D721Med (cell line): ENCODE results near the gene FAM131A.

Experiments used
- DNase-seq: peaks from one replicate; pipeline ENCODE4 v3.0.0; 2011; ENCODE audit warnings: low spot score; ENCODE audit not compliant: insufficient read length
- FAIRE-seq: peaks from 2 replicates; lab custom pipeline; 2011; peaks lifted over from hg19 to GRCh38; lab: Jason Lieb, UNC
- TF ChIP-seq, protein P1 (sequence below): IDR thresholded peaks from 2 replicates; pipeline ENCODE4 v1.5.1; 2012; ENCODE audit warnings: mild to moderate bottlenecking, control low read depth; ENCODE audit not compliant: insufficient read depth; ENCODE audit errors: missing control alignments

The FAM131A gene

DNA sequence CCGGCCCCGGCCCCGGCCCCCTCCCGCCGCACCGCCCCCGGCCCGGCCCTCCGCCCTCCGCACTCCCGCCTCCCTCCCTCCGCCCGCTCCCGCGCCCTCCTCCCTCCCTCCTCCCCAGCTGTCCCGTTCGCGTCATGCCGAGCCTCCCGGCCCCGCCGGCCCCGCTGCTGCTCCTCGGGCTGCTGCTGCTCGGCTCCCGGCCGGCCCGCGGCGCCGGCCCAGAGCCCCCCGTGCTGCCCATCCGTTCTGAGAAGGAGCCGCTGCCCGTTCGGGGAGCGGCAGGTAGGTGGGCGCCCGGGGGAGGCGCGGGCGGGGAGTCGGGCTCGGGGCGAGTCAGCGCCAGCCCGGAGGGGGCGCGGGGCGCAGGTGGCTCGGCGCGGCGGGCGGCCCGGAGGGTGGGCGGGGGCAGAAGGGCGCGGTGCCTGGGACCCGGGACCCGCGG is 42.8 kb downstream of the FAM131A start:
- no peak for FAIRE-seq
- TF ChIP-seq, protein P1, sequence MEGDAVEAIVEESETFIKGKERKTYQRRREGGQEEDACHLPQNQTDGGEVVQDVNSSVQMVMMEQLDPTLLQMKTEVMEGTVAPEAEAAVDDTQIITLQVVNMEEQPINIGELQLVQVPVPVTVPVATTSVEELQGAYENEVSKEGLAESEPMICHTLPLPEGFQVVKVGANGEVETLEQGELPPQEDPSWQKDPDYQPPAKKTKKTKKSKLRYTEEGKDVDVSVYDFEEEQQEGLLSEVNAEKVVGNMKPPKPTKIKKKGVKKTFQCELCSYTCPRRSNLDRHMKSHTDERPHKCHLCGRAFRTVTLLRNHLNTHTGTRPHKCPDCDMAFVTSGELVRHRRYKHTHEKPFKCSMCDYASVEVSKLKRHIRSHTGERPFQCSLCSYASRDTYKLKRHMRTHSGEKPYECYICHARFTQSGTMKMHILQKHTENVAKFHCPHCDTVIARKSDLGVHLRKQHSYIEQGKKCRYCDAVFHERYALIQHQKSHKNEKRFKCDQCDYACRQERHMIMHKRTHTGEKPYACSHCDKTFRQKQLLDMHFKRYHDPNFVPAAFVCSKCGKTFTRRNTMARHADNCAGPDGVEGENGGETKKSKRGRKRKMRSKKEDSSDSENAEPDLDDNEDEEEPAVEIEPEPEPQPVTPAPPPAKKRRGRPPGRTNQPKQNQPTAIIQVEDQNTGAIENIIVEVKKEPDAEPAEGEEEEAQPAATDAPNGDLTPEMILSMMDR, result no peak
- DNase-seq, result peak; percentile 81

- TF ChIP-seq, protein P1, result no peak
- DNase-seq, result no peak
Measured at GRCh38 chr3:184380627-184381260, 43.3 kb downstream of the FAM131A start.

GRCh38 chr3:184381261-184382224 is 44.1 kb downstream of the FAM131A start:
- FAIRE-seq, result no peak

More at GRCh38 chr3:184380627-184381260, 43.3 kb downstream of the FAM131A start:
- FAIRE-seq, result no peak

DNA sequence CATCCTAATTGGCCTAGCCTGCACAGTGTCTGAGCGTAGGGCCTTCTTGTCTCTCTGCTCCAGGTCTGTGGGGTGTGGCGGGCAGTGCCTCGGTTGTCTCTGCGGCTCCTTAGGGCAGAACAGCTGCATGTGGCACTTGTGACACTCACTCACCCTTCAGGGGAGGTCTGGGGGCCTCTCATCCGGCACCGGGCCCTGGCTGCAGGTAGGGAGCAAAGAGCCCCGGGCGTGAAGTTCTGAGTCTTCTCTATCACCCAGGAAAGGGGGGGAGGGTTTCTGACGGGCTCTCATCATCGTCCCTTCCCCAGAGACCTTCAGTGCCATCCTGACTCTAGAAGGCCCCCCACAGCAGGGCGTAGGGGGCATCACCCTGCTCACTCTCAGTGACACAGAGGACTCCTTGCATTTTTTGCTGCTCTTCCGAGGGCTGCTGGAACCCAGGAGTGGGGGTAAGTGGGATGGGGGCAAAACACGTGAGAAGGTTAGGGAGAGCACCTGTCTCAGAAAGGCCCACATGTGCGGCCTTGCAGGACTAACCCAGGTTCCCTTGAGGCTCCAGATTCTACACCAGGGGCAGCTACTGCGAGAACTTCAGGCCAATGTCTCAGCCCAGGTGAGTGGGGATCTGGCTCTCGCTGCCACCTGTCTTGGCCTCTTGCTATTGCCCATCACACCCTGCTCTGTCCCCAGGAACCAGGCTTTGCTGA is 45.1 kb downstream of the FAM131A start:
- no peak for FAIRE-seq
- TF ChIP-seq, protein P1, result no peak
- no peak for DNase-seq

More at GRCh38 chr3:184381261-184382224, 44.1 kb downstream of the FAM131A start:
- TF ChIP-seq, protein P1, result no peak
- DNase-seq, result no peak

DNA sequence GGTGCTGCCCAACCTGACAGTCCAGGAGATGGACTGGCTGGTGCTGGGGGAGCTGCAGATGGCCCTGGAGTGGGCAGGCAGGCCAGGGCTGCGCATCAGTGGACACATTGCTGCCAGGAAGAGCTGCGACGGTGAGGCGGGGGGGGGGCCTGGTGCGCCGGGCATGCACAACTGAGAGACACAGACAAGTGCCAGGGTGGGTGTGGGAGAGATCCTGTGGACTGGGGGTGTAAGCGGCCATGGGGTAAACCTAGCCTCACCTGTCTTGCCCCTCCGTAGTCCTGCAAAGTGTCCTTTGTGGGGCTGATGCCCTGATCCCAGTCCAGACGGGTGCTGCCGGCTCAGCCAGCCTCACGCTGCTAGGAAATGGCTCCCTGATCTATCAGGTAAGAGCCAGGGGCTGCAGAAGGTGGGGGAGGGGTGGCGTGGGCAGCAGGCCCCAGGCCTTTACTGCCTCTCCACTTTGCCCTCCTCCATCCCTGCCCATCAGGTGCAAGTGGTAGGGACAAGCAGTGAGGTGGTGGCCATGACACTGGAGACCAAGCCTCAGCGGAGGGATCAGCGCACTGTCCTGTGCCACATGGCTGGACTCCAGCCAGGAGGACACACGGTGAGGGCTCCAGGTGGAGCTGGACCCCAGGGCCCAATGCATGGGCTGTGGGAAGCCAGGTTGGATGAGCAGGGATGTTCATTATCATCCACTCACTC is 45.8 kb downstream of the FAM131A start:
- TF ChIP-seq, protein P1, result no peak
- FAIRE-seq, result no peak

DNA sequence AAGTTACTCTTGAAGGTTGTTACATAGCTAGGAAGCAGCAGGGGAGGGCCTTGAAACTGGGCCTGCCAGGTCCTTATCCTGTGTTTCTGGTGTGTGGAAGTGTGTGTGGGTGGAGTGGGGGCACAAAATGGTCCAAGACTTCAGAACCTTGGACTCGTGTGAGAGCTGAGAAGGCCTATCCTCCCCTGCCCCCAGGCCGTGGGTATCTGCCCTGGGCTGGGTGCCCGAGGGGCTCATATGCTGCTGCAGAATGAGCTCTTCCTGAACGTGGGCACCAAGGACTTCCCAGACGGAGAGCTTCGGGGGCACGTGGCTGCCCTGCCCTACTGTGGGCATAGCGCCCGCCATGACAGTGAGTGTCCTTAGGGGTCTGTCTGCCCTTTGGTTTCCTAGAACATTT is 46.9 kb downstream of the FAM131A start:
- FAIRE-seq, result no peak
- TF ChIP-seq, protein P1, result no peak

More for the DNA sequence above, 45.8 kb downstream of the FAM131A start:
- no peak for DNase-seq

More for the DNA sequence above, 46.9 kb downstream of the FAM131A start:
- no peak for DNase-seq
